Smooth muscle cell (in vitro differentiated cells): ENCODE measurements around the gene PPP1R13B. TPM values are rescaled to one million over a fixed set of nuclear protein-coding genes. Genes with fewer than 3 reads are reported as not detected.

Source experiments
- DNase-seq: peaks from one replicate; lab custom pipeline; 2025; ENCODE audit not compliant: unreplicated experiment; lab: John Stamatoyannopoulos, UW
- H2AFZ ChIP-seq: fragments of 200-600 bp; sonication (generic); 2 replicates; pipeline ENCODE4 v1.6.0; 2016; ENCODE audit warnings: antibody characterized with exemption, low read depth, mild to moderate bottlenecking
- H3F3A ChIP-seq: fragments of 200-600 bp; sonication (generic); 2 replicates; pipeline ENCODE4 v1.6.0; 2017; ENCODE audit warnings: antibody characterized with exemption, low read depth
- H3K27ac ChIP-seq: fragments of 200-600 bp; sonication (generic); 2 replicates; pipeline ENCODE4 v1.5.1; 2016; ENCODE audit warnings: low read depth, mild to moderate bottlenecking
- H3K27me3 ChIP-seq: fragments of 200-600 bp; sonication (generic); 2 replicates; pipeline ENCODE4 v1.6.1; 2016; ENCODE audit warnings: low read depth, mild to moderate bottlenecking
- H3K36me3 ChIP-seq: fragments of 200-600 bp; sonication (generic); 2 replicates; pipeline ENCODE4 v1.5.1; 2016; ENCODE audit warnings: low read depth
- H3K4me1 ChIP-seq: fragments of 200-600 bp; sonication (generic); 2 replicates; pipeline ENCODE4 v1.5.1; 2016; ENCODE audit warnings: low read depth
- H3K4me2 ChIP-seq: fragments of 200-600 bp; sonication (generic); 2 replicates; pipeline ENCODE4 v1.6.0; 2016; ENCODE audit warnings: mild to moderate bottlenecking
- H3K4me3 ChIP-seq: fragments of 200-600 bp; sonication (generic); 2 replicates; pipeline ENCODE4 v1.5.1; 2016; ENCODE audit warnings: mild to moderate bottlenecking
- H3K79me2 ChIP-seq: fragments of 200-600 bp; sonication (generic); 2 replicates; pipeline ENCODE4 v1.6.0; 2016; ENCODE audit warnings: low read depth, mild to moderate bottlenecking
- H3K9ac ChIP-seq: fragments of 200-600 bp; sonication (generic); 2 replicates; pipeline ENCODE4 v1.6.0; 2016; ENCODE audit warnings: low read depth
- H3K9me3 ChIP-seq: fragments of 200-600 bp; sonication (generic); replicated peaks from 2 replicates; pipeline ENCODE4 v1.5.1; 2016; ENCODE audit warnings: low read depth
- H4K20me1 ChIP-seq: fragments of 200-600 bp; sonication (generic); 2 replicates; pipeline ENCODE4 v1.6.0; 2016; ENCODE audit warnings: low read depth
- CTCF ChIP-seq: fragments of 200-600 bp; sonication (generic); IDR thresholded peaks from 2 replicates; pipeline ENCODE4 v1.5.1; 2017; ENCODE audit warnings: borderline replicate concordance, mild to moderate bottlenecking, antibody characterized with exemption; ENCODE audit not compliant: insufficient read depth, poor library complexity, severe bottlenecking
- WGBS: methylation state at CpG from one replicate; pipeline ENCODE4 v1.1.7; 2016; ENCODE audit warnings: low lambda C conversion rate; 5-methylcytosine and 5-hydroxymethylcytosine counted together
- polyA plus RNA-seq: library from polyadenylated mRNA; unstranded; fragments of >200 nt; fragmentation: Nextera tagmentation; extraction: Ambion mirVana; gene quantifications from 2 replicates; pipeline ENCODE4 v1.2.1, GENCODE V29; 2016
- total RNA-seq: library from RNA; depleted of rRNA; stranded (reverse); fragments of >200 nt; gene quantifications from 2 replicates; pipeline ENCODE4 v1.2.3, GENCODE V29; 2014

Gene PPP1R13B
- total and polyA plus RNA-seq, 2 experiments from 2014 or later, result 2.3 to 4.3 TPM

- Histone ChIP-seq H2AFZ (no peak overlapping the region), H3K27ac (no peak overlapping the region), H3K9me3 (no peaks in the 10 kb centered on the region), H3K36me3 (no peaks in the 10 kb centered on the region), H3K79me2 (no peaks in the 10 kb centered on the region), H4K20me1 (no peaks in the 10 kb centered on the region), H3K4me1 (no peaks in the 10 kb centered on the region), H3K4me3 (no peak overlapping the region), H3K27me3 (no peaks in the 10 kb centered on the region), H3F3A (no peaks in the 10 kb centered on the region), H3K4me2 (no peak overlapping the region), H3K9ac (no peak overlapping the region)
- WGBS, result 86% methylated on average over 2 of the region's 2 CpGs
- no peak for TF ChIP-seq CTCF
- no peak for DNase-seq
Measured at GRCh38 chr14:103773521-103773920, 73.9 kb downstream of the PPP1R13B start.

GRCh38 chr14:103772078-103772712 is 75.2 kb downstream of the PPP1R13B start:
- no peaks in the 10 kb centered on the region for H3K27me3 ChIP-seq
- H3K27ac ChIP-seq, result no peak overlapping the region
- H3K4me2 ChIP-seq, result no peak overlapping the region
- no peaks in the 10 kb centered on the region for H3K79me2 ChIP-seq
- TF ChIP-seq CTCF, result no peak
- no peak overlapping the region for H3K4me3 ChIP-seq
- 97% methylated on average over 1 of the region's 1 CpG for WGBS
- no peak overlapping the region for H2AFZ ChIP-seq
- H3K9me3 ChIP-seq, result no peaks in the 10 kb centered on the region
- no peaks in the 10 kb centered on the region for H4K20me1 ChIP-seq
- H3K4me1 ChIP-seq, result no peaks in the 10 kb centered on the region
- no peak for DNase-seq
- no peak overlapping the region for H3K9ac ChIP-seq
- peaks cover 3% of the 10 kb centered on the region for H3F3A ChIP-seq
- H3K36me3 ChIP-seq, result no peaks in the 10 kb centered on the region

GRCh38 chr14:103770902-103771301 is 76.5 kb downstream of the PPP1R13B start:
- H3K9me3 ChIP-seq, result no peaks in the 10 kb centered on the region
- 73% methylated on average over 4 of the region's 4 CpGs for WGBS
- TF ChIP-seq CTCF, result no peak

GRCh38 chr14:103770500-103770899 is 76.9 kb downstream of the PPP1R13B start:
- H2AFZ ChIP-seq, result no peak overlapping the region
- H3K27ac ChIP-seq, result no peak overlapping the region
- H3K4me1 ChIP-seq, result no peaks in the 10 kb centered on the region
- H3K79me2 ChIP-seq, result no peaks in the 10 kb centered on the region
- WGBS, result 91% methylated on average over 2 of the region's 2 CpGs
- no peaks in the 10 kb centered on the region for H4K20me1 ChIP-seq
- no peak overlapping the region for H3K9ac ChIP-seq
- H3K4me3 ChIP-seq, result no peak overlapping the region
- H3K27me3 ChIP-seq, result no peaks in the 10 kb centered on the region
- H3K4me2 ChIP-seq, result no peak overlapping the region
- no peaks in the 10 kb centered on the region for H3K9me3 ChIP-seq
- peaks cover 3% of the 10 kb centered on the region for H3F3A ChIP-seq
- TF ChIP-seq CTCF, result no peak
- H3K36me3 ChIP-seq, result no peaks in the 10 kb centered on the region
- no peak for DNase-seq

More at GRCh38 chr14:103770902-103771301, 76.5 kb downstream of the PPP1R13B start:
- H3K27ac ChIP-seq, result no peak overlapping the region
- no peak overlapping the region for H3K4me2 ChIP-seq
- H2AFZ ChIP-seq, result no peak overlapping the region
- H3F3A ChIP-seq, result peaks cover 3% of the 10 kb centered on the region
- no peaks in the 10 kb centered on the region for H3K36me3 ChIP-seq
- DNase-seq, result no peak
- H3K79me2 ChIP-seq, result no peaks in the 10 kb centered on the region
- H3K9ac ChIP-seq, result no peak overlapping the region
- H4K20me1 ChIP-seq, result no peaks in the 10 kb centered on the region
- H3K4me3 ChIP-seq, result no peak overlapping the region
- H3K4me1 ChIP-seq, result no peaks in the 10 kb centered on the region
- H3K27me3 ChIP-seq, result no peaks in the 10 kb centered on the region
